ENCODE measurements around the gene SULF2. TPM values are rescaled to one million over a fixed set of nuclear protein-coding genes. Genes with fewer than 3 reads are reported as not detected.

SULF2 gene
- total and polyA plus RNA-seq, 4 donors = 8.1 to 25.4 (median 12.0) TPM

- DNase-seq (ENCODE audit: low spot score) = no peak
- no peak overlapping the region for H3K4me3 ChIP-seq (ENCODE audit: low read depth in 1 of 3, low read length in 3 of 3)
- H3K9ac ChIP-seq (ENCODE audit: low read depth in 1 of 2, low read length in 2 of 2) = no peak overlapping the region
- TF ChIP-seq, protein P1, sequence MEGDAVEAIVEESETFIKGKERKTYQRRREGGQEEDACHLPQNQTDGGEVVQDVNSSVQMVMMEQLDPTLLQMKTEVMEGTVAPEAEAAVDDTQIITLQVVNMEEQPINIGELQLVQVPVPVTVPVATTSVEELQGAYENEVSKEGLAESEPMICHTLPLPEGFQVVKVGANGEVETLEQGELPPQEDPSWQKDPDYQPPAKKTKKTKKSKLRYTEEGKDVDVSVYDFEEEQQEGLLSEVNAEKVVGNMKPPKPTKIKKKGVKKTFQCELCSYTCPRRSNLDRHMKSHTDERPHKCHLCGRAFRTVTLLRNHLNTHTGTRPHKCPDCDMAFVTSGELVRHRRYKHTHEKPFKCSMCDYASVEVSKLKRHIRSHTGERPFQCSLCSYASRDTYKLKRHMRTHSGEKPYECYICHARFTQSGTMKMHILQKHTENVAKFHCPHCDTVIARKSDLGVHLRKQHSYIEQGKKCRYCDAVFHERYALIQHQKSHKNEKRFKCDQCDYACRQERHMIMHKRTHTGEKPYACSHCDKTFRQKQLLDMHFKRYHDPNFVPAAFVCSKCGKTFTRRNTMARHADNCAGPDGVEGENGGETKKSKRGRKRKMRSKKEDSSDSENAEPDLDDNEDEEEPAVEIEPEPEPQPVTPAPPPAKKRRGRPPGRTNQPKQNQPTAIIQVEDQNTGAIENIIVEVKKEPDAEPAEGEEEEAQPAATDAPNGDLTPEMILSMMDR (IDR thresholded peaks at IDR 0.05; ENCODE audit: low read depth, low read length, missing input control) = no peak
- TF ChIP-seq FOXA2 (IDR thresholded peaks at IDR 0.05) = no peak
- TF ChIP-seq NR2F2 (IDR thresholded peaks at IDR 0.05) = no peak
- no peak for TF ChIP-seq MAX (IDR thresholded peaks at IDR 0.05)
- TF ChIP-seq, protein P2, sequence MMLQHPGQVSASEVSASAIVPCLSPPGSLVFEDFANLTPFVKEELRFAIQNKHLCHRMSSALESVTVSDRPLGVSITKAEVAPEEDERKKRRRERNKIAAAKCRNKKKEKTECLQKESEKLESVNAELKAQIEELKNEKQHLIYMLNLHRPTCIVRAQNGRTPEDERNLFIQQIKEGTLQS (IDR thresholded peaks at IDR 0.05) = no peak
- TF ChIP-seq RAD21 (IDR thresholded peaks at IDR 0.05) = no peak
- no peak for TF ChIP-seq EGR1 (IDR thresholded peaks at IDR 0.05; ENCODE audit: low read depth in 2 of 2)
- TF ChIP-seq YY1 (IDR thresholded peaks at IDR 0.05) = no peak
- TF ChIP-seq HNF4G (IDR thresholded peaks at IDR 0.05) = no peak
- no peak for TF ChIP-seq HNF4A (conservative IDR thresholded peaks at IDR 0.05)
- no peak for TF ChIP-seq GABPA (IDR thresholded peaks at IDR 0.05 in 1 of 2, conservative IDR thresholded peaks at IDR 0.05 in 1 of 2)
- no peak for TF ChIP-seq TAF1 (conservative IDR thresholded peaks at IDR 0.05)
- no peak for TF ChIP-seq SP1 (IDR thresholded peaks at IDR 0.05)
- TF ChIP-seq JUND (IDR thresholded peaks at IDR 0.05) = no peak
- TF ChIP-seq, protein P3, sequence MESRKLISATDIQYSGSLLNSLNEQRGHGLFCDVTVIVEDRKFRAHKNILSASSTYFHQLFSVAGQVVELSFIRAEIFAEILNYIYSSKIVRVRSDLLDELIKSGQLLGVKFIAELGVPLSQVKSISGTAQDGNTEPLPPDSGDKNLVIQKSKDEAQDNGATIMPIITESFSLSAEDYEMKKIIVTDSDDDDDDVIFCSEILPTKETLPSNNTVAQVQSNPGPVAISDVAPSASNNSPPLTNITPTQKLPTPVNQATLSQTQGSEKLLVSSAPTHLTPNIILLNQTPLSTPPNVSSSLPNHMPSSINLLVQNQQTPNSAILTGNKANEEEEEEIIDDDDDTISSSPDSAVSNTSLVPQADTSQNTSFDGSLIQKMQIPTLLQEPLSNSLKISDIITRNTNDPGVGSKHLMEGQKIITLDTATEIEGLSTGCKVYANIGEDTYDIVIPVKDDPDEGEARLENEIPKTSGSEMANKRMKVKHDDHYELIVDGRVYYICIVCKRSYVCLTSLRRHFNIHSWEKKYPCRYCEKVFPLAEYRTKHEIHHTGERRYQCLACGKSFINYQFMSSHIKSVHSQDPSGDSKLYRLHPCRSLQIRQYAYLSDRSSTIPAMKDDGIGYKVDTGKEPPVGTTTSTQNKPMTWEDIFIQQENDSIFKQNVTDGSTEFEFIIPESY (IDR thresholded peaks at IDR 0.05) = no peak
- no peak for TF ChIP-seq RXRA (IDR thresholded peaks at IDR 0.05)
- no peak for TF ChIP-seq FOXA1 (IDR thresholded peaks at IDR 0.05)
- TF ChIP-seq, protein P4, sequence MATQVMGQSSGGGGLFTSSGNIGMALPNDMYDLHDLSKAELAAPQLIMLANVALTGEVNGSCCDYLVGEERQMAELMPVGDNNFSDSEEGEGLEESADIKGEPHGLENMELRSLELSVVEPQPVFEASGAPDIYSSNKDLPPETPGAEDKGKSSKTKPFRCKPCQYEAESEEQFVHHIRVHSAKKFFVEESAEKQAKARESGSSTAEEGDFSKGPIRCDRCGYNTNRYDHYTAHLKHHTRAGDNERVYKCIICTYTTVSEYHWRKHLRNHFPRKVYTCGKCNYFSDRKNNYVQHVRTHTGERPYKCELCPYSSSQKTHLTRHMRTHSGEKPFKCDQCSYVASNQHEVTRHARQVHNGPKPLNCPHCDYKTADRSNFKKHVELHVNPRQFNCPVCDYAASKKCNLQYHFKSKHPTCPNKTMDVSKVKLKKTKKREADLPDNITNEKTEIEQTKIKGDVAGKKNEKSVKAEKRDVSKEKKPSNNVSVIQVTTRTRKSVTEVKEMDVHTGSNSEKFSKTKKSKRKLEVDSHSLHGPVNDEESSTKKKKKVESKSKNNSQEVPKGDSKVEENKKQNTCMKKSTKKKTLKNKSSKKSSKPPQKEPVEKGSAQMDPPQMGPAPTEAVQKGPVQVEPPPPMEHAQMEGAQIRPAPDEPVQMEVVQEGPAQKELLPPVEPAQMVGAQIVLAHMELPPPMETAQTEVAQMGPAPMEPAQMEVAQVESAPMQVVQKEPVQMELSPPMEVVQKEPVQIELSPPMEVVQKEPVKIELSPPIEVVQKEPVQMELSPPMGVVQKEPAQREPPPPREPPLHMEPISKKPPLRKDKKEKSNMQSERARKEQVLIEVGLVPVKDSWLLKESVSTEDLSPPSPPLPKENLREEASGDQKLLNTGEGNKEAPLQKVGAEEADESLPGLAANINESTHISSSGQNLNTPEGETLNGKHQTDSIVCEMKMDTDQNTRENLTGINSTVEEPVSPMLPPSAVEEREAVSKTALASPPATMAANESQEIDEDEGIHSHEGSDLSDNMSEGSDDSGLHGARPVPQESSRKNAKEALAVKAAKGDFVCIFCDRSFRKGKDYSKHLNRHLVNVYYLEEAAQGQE (IDR thresholded peaks at IDR 0.05) = no peak
- peaks cover 0 to 2% (median 0%) of the 10 kb centered on the region in 4 donors for H3K36me3 ChIP-seq (ENCODE audit: control insufficient read depth in 4 of 4, insufficient read depth in 3 of 4, low read depth in 1 of 4, low read length in 3 of 4)
- peaks cover 0 to 7% (median 4%) of the 10 kb centered on the region in 4 donors for H3K4me1 ChIP-seq (ENCODE audit: control insufficient read depth in 4 of 4, insufficient read depth in 4 of 4, low read length in 3 of 4)
- no peaks in the 10 kb centered on the region for H3K27me3 ChIP-seq (ENCODE audit: control insufficient read depth in 4 of 4, insufficient read depth in 4 of 4, low read length in 3 of 4)
- H3K27ac ChIP-seq (ENCODE audit: low read depth in 1 of 2, low read length in 2 of 2) = peak overlapping the region; percentile 41 to 65
- WGBS = 77% methylated on average over 18 of the region's 18 CpGs
- no peaks in the 10 kb centered on the region for H3K9me3 ChIP-seq (ENCODE audit: control insufficient read depth in 4 of 4, low read length in 3 of 4)
Observed at GRCh38 chr20:47727170-47727880, 58.0 kb downstream of the SULF2 start.
